Mesenteric fat pad (tissue), 1 donor: Measurements from ENCODE around the gene CSNK1D. TPM values are rescaled to one million over a fixed set of nuclear protein-coding genes. Genes with fewer than 3 reads are reported as not detected.
"Not testable (repeated sequence)": the region's sequence is repeated elsewhere in the genome, so short reads cannot be mapped to it uniquely, and the experiment has no call there.

Experiments used
- DNase-seq: peaks from one replicate; pipeline ENCODE4 v3.0.0-alpha.2; 2020; ENCODE audit warnings: low spot score
- microRNA-seq: library from miRNA; unstranded; fragments of <30 nt; microRNA quantifications from one replicate; pipeline ENCODE4 v1.2.0, GENCODE V29; 2020; ENCODE audit warnings: borderline number of aligned reads
- total RNA-seq: library from RNA; stranded (reverse); fragmentation: NEBNext Ultra II Directional; extraction: Animal tissue kit (Norgen Biotek cat#: 25700); gene quantifications from one replicate; pipeline ENCODE4 v1.2.1, GENCODE V29; 2021
- donor health status: DM: yes; HTN: yes; CAD: no.

The CSNK1D gene
- total RNA-seq, 1 donor from 2014 or later = 171 TPM

- DNase-seq = no peak
These were observed 77.5 kb downstream of the CSNK1D start for GRCh38 chr17:82195675-82196672.

GRCh38 chr17:82194765-82195164 is 78.7 kb downstream of the CSNK1D start:
- no peak for DNase-seq

- no peak for DNase-seq
These were observed 79.8 kb downstream of the CSNK1D start for GRCh38 chr17:82193520-82194220.

GRCh38 chr17:82193050-82193449 is 80.5 kb downstream of the CSNK1D start:
- DNase-seq = not testable (repeated sequence)

Small RNA genes within 50 kb of the gene (microRNA-seq; reads per million reads assigned to microRNA genes)
- not detected for gene MIR6787

Other genes starting within 250 kb of the CSNK1D start
- 15.5 TPM for gene RAC3, start 242.0 kb downstream of the CSNK1D start, total RNA-seq
- gene DCXR, start 236.0 kb downstream of the CSNK1D start, total RNA-seq = 157 TPM
- 46.1 TPM for gene RFNG, start 221.9 kb downstream of the CSNK1D start, total RNA-seq
- gene GPS1, start 221.8 kb downstream of the CSNK1D start, total RNA-seq = 85.8 TPM
- gene DUS1L, start 207.9 kb downstream of the CSNK1D start, total RNA-seq = 103 TPM
- 1,109 TPM for gene FASN, start 175.5 kb downstream of the CSNK1D start, total RNA-seq
- 24.7 TPM for gene CCDC57, start 60.9 kb downstream of the CSNK1D start, total RNA-seq
- gene SLC16A3, start 44.7 kb downstream of the CSNK1D start, total RNA-seq = 65.0 TPM
- 3.2 TPM for gene CD7, start 43.9 kb upstream of the CSNK1D start, total RNA-seq
- gene SECTM1, start 60.1 kb upstream of the CSNK1D start, total RNA-seq = 14.6 TPM
- not detected for gene TEX19, start 85.5 kb upstream of the CSNK1D start, total RNA-seq
- not detected for gene UTS2R, start 98.1 kb upstream of the CSNK1D start, total RNA-seq
- 24.1 TPM for gene HEXD, start 144.6 kb upstream of the CSNK1D start, total RNA-seq
- 22.6 TPM for gene OGFOD3, start 144.9 kb upstream of the CSNK1D start, total RNA-seq
- gene CYBC1, start 177.1 kb upstream of the CSNK1D start, total RNA-seq = 84.9 TPM
- gene NARF, start 185.0 kb upstream of the CSNK1D start, total RNA-seq = 57.3 TPM
- 65.3 TPM for gene FOXK2, start 246.0 kb upstream of the CSNK1D start, total RNA-seq